ENCODE data around the gene SCRN2.

Gene SCRN2

GRCh38 chr17:47838636-47839035 is 2.4 kb downstream of the SCRN2 start:
- no peak overlapping the region for H3K4me3 ChIP-seq (ENCODE audit: low read length)
- DNase-seq (ENCODE audit: low read depth) = no peak
- no peak for TF ChIP-seq CTCF (conservative IDR thresholded peaks at IDR 0.05; ENCODE audit: low read length)

GRCh38 chr17:47837401-47838039 is 3.6 kb downstream of the SCRN2 start:
- H3K4me3 ChIP-seq (ENCODE audit: low read length) = no peak overlapping the region
- TF ChIP-seq CTCF (conservative IDR thresholded peaks at IDR 0.05; ENCODE audit: low read length) = no peak
- no peak for DNase-seq (ENCODE audit: low read depth)

- DNase-seq (ENCODE audit: low read depth) = no peak
- no peak overlapping the region for H3K4me3 ChIP-seq (ENCODE audit: low read length)
- no peak for TF ChIP-seq CTCF (conservative IDR thresholded peaks at IDR 0.05; ENCODE audit: low read length)
Measured at GRCh38 chr17:47836601-47837000, 4.5 kb downstream of the SCRN2 start.

- no peak for DNase-seq (ENCODE audit: low read depth)
- H3K4me3 ChIP-seq (ENCODE audit: low read length) = no peak overlapping the region
- TF ChIP-seq CTCF (conservative IDR thresholded peaks at IDR 0.05; ENCODE audit: low read length) = no peak
Measured at GRCh38 chr17:47834756-47835155, 6.3 kb downstream of the SCRN2 start.

GRCh38 chr17:47831934-47832327 is 9.1 kb downstream of the SCRN2 start:
- no peak for TF ChIP-seq CTCF (conservative IDR thresholded peaks at IDR 0.05; ENCODE audit: low read length)
- DNase-seq (ENCODE audit: low read depth) = no peak
- H3K4me3 ChIP-seq (ENCODE audit: low read length) = peak overlapping the region; percentile 98

GRCh38 chr17:47831003-47831933 is 9.8 kb downstream of the SCRN2 start, which contains the start of the genes LRRC46 and MRPL10:
Gene LRRC46, plus strand, starts transcription at chr17:47831670. Its CDS starts 320 bp downstream, at chr17:47831990.
Gene MRPL10, minus strand, starts transcription at chr17:47831541. Its CDS starts 30 bp downstream, at chr17:47831511.
- DNase-seq (ENCODE audit: low read depth) = peak; percentile 89
- peak; percentile 57 for TF ChIP-seq CTCF (conservative IDR thresholded peaks at IDR 0.05; ENCODE audit: low read length)
- H3K4me3 ChIP-seq (ENCODE audit: low read length) = peak within 1 kb of the TSS; percentile 98

All from AG10803 (cell line).